Small intestine (tissue), 7 donors: ENCODE measurements around the gene CMKLR1. TPM values are rescaled to one million over a fixed set of nuclear protein-coding genes. Genes with fewer than 3 reads are reported as not detected.

Source experiments
- DNase-seq, 2 donors: peaks; one replicate each; pipeline versions ENCODE4 v3.0.0 to v3.0.0-alpha.2; 2013
- FAIRE-seq: peaks from 2 replicates; lab custom pipeline; 2012; peaks lifted over from hg19 to GRCh38; lab: Jason Lieb, UNC
- H3K27ac ChIP-seq, 3 donors: one replicate each; pipeline ENCODE4 v1.5.1; 2013; ENCODE audit warnings: low read length in 2 of 3, mild to moderate bottlenecking in 2 of 3, control low read depth in 1 of 3, inconsistent platforms in 1 of 3, low read depth in 1 of 3, moderate library complexity in 1 of 3
- H3K27me3 ChIP-seq, 3 donors: one replicate each; pipeline ENCODE4 v1.6.1; 2013; ENCODE audit warnings: low read length in 3 of 3, inconsistent platforms in 1 of 3; ENCODE audit not compliant: control insufficient read depth in 3 of 3, insufficient read depth in 3 of 3
- H3K36me3 ChIP-seq, 3 donors: one replicate each; pipeline ENCODE4 v1.6.1; 2013; ENCODE audit warnings: low read length in 3 of 3, inconsistent platforms in 1 of 3, low read depth in 1 of 3, mild to moderate bottlenecking in 1 of 3, moderate library complexity in 1 of 3; ENCODE audit not compliant: control insufficient read depth in 3 of 3, insufficient read depth in 2 of 3
- H3K4me1 ChIP-seq, 3 donors: one replicate each; pipeline ENCODE4 v1.6.1; 2013; ENCODE audit warnings: low read length in 2 of 3, inconsistent platforms in 1 of 3, low read depth in 1 of 3, mild to moderate bottlenecking in 1 of 3, moderate library complexity in 1 of 3; ENCODE audit not compliant: control insufficient read depth in 3 of 3, insufficient read depth in 2 of 3
- H3K4me3 ChIP-seq, 3 donors: one replicate each; pipeline ENCODE4 v1.5.1; 2013; ENCODE audit warnings: low read length in 3 of 3, control low read depth in 1 of 3, inconsistent platforms in 1 of 3, low read depth in 1 of 3, mild to moderate bottlenecking in 1 of 3, moderate library complexity in 1 of 3
- H3K9me3 ChIP-seq, 2 donors: one replicate each; pipeline ENCODE4 v1.6.1; 2013; ENCODE audit warnings: low read depth in 1 of 2, low read length in 1 of 2; ENCODE audit not compliant: control insufficient read depth in 2 of 2, insufficient read depth in 1 of 2
- WGBS, 3 donors: extraction: QIAGEN DNeasy Blood & Tissue Kit; methylation state at CpG; one replicate each; pipeline ENCODE4 v1.1.7; 2013; 5-methylcytosine and 5-hydroxymethylcytosine counted together
- polyA plus RNA-seq, 4 donors: library from polyadenylated mRNA; stranded (reverse) in 3 of 4; unstranded in 1 of 4; fragments of 200-250 nt in 3 of 4; fragments of 120-200 nt in 1 of 4; gene quantifications; one replicate each; pipeline versions ENCODE4 v1.2.1 to v1.2.3, GENCODE V29; 2013
- donor health status: healthy with polysubstance abuse.
- donor health status: control.
- donor health status: control.
- donor health status: Bipolar disorder and iron deficiency.
- donor health status: healthy.

The CMKLR1 gene
- polyA plus RNA-seq, 4 donors = 1.1 to 5.5 (median 2.6) TPM

- FAIRE-seq (no peak), DNase-seq (no peak)
- Histone ChIP-seq H3K4me1 (no peaks in the 10 kb centered on the region), H3K9me3 (no peaks in the 10 kb centered on the region), H3K27ac (no peak overlapping the region), H3K36me3 (no peaks in the 10 kb centered on the region), H3K4me3 (no peak overlapping the region), H3K27me3 (no peaks in the 10 kb centered on the region)
- WGBS, 3 donors = 75 to 81% (median 78%) methylated on average over 8 of the region's 8 CpGs
Measured at GRCh38 chr12:108324351-108325017, 14.6 kb downstream of the CMKLR1 start.

GRCh38 chr12:108323581-108323980, 15.5 kb downstream of the CMKLR1 start:
- 87 to 96% (median 93%) methylated on average over 1 of the region's 1 CpG for whole genome bisulfite sequencing, 3 donors

GRCh38 chr12:108322998-108323397, 16.1 kb downstream of the CMKLR1 start:
- Histone ChIP-seq H3K36me3 (no peaks in the 10 kb centered on the region), H3K4me1 (no peaks in the 10 kb centered on the region), H3K9me3 (no peaks in the 10 kb centered on the region), H3K27ac (no peak overlapping the region), H3K27me3 (no peaks in the 10 kb centered on the region), H3K4me3 (no peak overlapping the region)
- DNase-seq (no peak), FAIRE-seq (no peak)
- 46 to 73% (median 46%) methylated on average over 2 of the region's 2 CpGs for WGBS, 3 donors

More at GRCh38 chr12:108323581-108323980, 15.5 kb downstream of the CMKLR1 start:
- no peaks in the 10 kb centered on the region for H3K27me3 ChIP-seq
- H3K4me3 ChIP-seq = no peak overlapping the region
- no peaks in the 10 kb centered on the region for H3K4me1 ChIP-seq
- DNase-seq (no peak), FAIRE-seq (no peak)
- no peaks in the 10 kb centered on the region for H3K36me3 ChIP-seq
- H3K9me3 ChIP-seq = no peaks in the 10 kb centered on the region
- no peak overlapping the region for H3K27ac ChIP-seq

GRCh38 chr12:108321688-108322087, 17.4 kb downstream of the CMKLR1 start:
- H3K36me3 ChIP-seq = no peaks in the 10 kb centered on the region
- DNase-seq (no peak), FAIRE-seq (no peak)
- no peak overlapping the region for H3K4me3 ChIP-seq
- no peak overlapping the region for H3K27ac ChIP-seq
- no peaks in the 10 kb centered on the region for H3K27me3 ChIP-seq
- H3K4me1 ChIP-seq = no peaks in the 10 kb centered on the region
- H3K9me3 ChIP-seq = no peaks in the 10 kb centered on the region

GRCh38 chr12:108320507-108321293, 18.4 kb downstream of the CMKLR1 start:
- DNase-seq (no peak), FAIRE-seq (no peak)
- H3K9me3 ChIP-seq = no peaks in the 10 kb centered on the region
- no peaks in the 10 kb centered on the region for H3K27me3 ChIP-seq
- no peaks in the 10 kb centered on the region for H3K4me1 ChIP-seq
- no peaks in the 10 kb centered on the region for H3K36me3 ChIP-seq
- no peak overlapping the region for H3K27ac ChIP-seq
- H3K4me3 ChIP-seq = no peak overlapping the region
- 23 to 29% (median 27%) methylated on average over 4 of the region's 4 CpGs for WGBS, 3 donors

- H3K36me3 ChIP-seq = no peaks in the 10 kb centered on the region
- H3K4me3 ChIP-seq = no peak overlapping the region
- DNase-seq = no peak
- H3K27me3 ChIP-seq = no peaks in the 10 kb centered on the region
- 56 to 70% (median 69%) methylated on average over 2 of the region's 2 CpGs for WGBS, 3 donors
- H3K9me3 ChIP-seq = no peaks in the 10 kb centered on the region
- H3K27ac ChIP-seq = no peak overlapping the region
- no peak for FAIRE-seq
- no peaks in the 10 kb centered on the region for H3K4me1 ChIP-seq
Measured at GRCh38 chr12:108319277-108320234, 19.6 kb downstream of the CMKLR1 start.

- H3K9me3 ChIP-seq = no peaks in the 10 kb centered on the region
- peaks cover 0 to 5% (median 0%) of the 10 kb centered on the region in 3 donors for H3K4me1 ChIP-seq
- 58 to 71% (median 61%) methylated on average over 6 of the region's 6 CpGs for WGBS, 3 donors
- H3K4me3 ChIP-seq = no peak overlapping the region
- no peak overlapping the region for H3K27ac ChIP-seq
- no peaks in the 10 kb centered on the region for H3K27me3 ChIP-seq
- H3K36me3 ChIP-seq = no peaks in the 10 kb centered on the region
- no peak for FAIRE-seq
- no peak for DNase-seq
Measured at GRCh38 chr12:108318472-108319275, 20.4 kb downstream of the CMKLR1 start.
